ENCODE data around the gene PAPLN. TPM values are rescaled to one million over a fixed set of nuclear protein-coding genes. Genes with fewer than 3 reads are reported as not detected.
A peak's percentile ranks its signal among the peaks of the same experiment; 100 is the strongest.

The PAPLN gene
- total and polyA plus RNA-seq, 2 experiments from 2014 or later = 7.6 to 13.4 TPM

DNA sequence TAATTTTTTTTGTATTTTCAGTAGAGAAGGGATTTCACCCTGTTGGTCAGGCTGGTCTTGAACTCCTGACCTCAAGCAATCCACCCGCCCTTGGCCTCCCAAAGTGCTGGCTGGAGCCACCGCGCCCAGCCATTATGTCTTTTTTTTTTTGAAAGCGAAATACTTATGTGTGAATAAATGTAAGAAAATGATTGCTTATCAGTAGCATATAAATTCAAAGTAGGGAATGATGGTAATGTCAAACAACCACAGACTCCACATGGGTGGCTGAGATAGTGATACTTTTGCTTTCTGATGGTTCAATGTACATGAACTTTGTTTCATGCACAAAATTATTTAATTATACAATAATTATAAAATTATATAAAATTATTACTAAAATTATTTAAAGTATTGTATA is 75.8 kb downstream of the PAPLN start:
- Histone ChIP-seq H3K9me2 (replicated peaks; ENCODE audit: insufficient read depth) (no peaks in the 10 kb centered on the region), H2AFZ (no peak overlapping the region), H4K20me1 (ENCODE audit: insufficient read depth, poor library complexity, severe bottlenecking) (no peaks in the 10 kb centered on the region), H3K4me3 (no peak overlapping the region), H3K36me3 (replicated peaks; ENCODE audit: insufficient read depth, low read depth) (no peaks in the 10 kb centered on the region), H3K79me2 (no peaks in the 10 kb centered on the region), H3K27ac (no peak overlapping the region), H3K27me3 (no peaks in the 10 kb centered on the region), H3K4me1 (ENCODE audit: insufficient read depth) (no peaks in the 10 kb centered on the region), H3K9me3 (ENCODE audit: low read depth) (no peaks in the 10 kb centered on the region), H3K4me2 (no peak overlapping the region)
- WGBS (ENCODE audit: low lambda C conversion rate, missing lambda C conversion rate) = 98% methylated on average over 4 of the region's 4 CpGs
- TF ChIP-seq, protein P1, sequence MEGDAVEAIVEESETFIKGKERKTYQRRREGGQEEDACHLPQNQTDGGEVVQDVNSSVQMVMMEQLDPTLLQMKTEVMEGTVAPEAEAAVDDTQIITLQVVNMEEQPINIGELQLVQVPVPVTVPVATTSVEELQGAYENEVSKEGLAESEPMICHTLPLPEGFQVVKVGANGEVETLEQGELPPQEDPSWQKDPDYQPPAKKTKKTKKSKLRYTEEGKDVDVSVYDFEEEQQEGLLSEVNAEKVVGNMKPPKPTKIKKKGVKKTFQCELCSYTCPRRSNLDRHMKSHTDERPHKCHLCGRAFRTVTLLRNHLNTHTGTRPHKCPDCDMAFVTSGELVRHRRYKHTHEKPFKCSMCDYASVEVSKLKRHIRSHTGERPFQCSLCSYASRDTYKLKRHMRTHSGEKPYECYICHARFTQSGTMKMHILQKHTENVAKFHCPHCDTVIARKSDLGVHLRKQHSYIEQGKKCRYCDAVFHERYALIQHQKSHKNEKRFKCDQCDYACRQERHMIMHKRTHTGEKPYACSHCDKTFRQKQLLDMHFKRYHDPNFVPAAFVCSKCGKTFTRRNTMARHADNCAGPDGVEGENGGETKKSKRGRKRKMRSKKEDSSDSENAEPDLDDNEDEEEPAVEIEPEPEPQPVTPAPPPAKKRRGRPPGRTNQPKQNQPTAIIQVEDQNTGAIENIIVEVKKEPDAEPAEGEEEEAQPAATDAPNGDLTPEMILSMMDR (IDR thresholded peaks at IDR 0.05; ENCODE audit: poor library complexity) = no peak
- no peak for TF ChIP-seq EZH2 (IDR thresholded peaks at IDR 0.05; ENCODE audit: borderline replicate concordance)
- TF ChIP-seq EZH2phosphoT487 (IDR thresholded peaks at IDR 0.05; ENCODE audit: low read depth, severe bottlenecking, unreplicated experiment) = no peak
- DNase-seq (ENCODE audit: low spot score) = no peak

DNA sequence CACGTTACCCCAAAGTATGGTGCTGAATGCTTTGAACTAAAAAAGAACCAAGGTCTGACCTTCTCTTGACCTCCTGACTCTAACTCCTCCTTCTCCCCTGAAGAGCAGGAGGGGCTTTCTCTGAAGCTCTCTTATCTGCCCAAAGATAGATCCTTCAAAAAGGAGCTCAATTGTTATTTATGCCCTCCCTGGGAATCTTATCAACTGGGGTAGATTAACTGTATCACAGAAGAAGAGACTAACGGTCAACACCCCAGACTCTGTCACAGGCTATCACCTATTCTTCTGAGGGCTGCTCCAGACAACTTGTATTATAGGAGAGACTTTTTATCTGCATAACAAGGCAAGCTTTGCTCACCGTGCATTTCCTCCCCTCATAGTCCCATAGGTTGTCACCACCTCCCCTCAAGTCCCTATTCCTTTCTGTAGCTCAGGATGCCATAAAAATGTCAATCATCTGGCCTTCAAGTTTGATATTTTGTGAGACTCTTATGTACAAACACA is 86.6 kb downstream of the PAPLN start:
- Histone ChIP-seq H3K4me3 (no peak overlapping the region), H3K36me3 (replicated peaks; ENCODE audit: insufficient read depth, low read depth) (no peaks in the 10 kb centered on the region), H2AFZ (no peak overlapping the region), H3K9me2 (replicated peaks; ENCODE audit: insufficient read depth) (no peaks in the 10 kb centered on the region), H3K4me1 (ENCODE audit: insufficient read depth) (peaks cover 14% of the 10 kb centered on the region), H3K9me3 (ENCODE audit: low read depth) (no peaks in the 10 kb centered on the region), H3K27me3 (no peaks in the 10 kb centered on the region), H3K4me2 (peak overlapping the region; percentile 26), H3K79me2 (peaks cover 5% of the 10 kb centered on the region), H3K27ac (no peak overlapping the region), H4K20me1 (ENCODE audit: insufficient read depth, poor library complexity, severe bottlenecking) (peaks cover 6% of the 10 kb centered on the region)
- WGBS (ENCODE audit: low lambda C conversion rate, missing lambda C conversion rate) = 21% methylated on average over 3 of the region's 3 CpGs
- no peak for DNase-seq (ENCODE audit: low spot score)
- no peak for TF ChIP-seq EZH2 (IDR thresholded peaks at IDR 0.05; ENCODE audit: borderline replicate concordance)
- TF ChIP-seq EZH2phosphoT487 (IDR thresholded peaks at IDR 0.05; ENCODE audit: low read depth, severe bottlenecking, unreplicated experiment) = no peak
- TF ChIP-seq, protein P1 (IDR thresholded peaks at IDR 0.05; ENCODE audit: poor library complexity) = no peak

Small RNAs within 50 kb of the gene (small RNA-seq; reads per million reads assigned to genes)
- not detected for gene AC004858.1
- not detected for gene RNU6-419P

Other genes starting within 250 kb of the PAPLN start
- 13.6 and 15.3 TPM in 2 replicates for gene ZFYVE1, start 210.4 kb upstream of the PAPLN start, total RNA-seq
- 15.3 and 17.3 TPM in 2 replicates for gene ZFYVE1, start 210.4 kb upstream of the PAPLN start, polyA plus RNA-seq
- gene RBM25, start 179.0 kb upstream of the PAPLN start, total RNA-seq = 52.2 and 64.6 TPM in 2 replicates
- 42.3 and 59.6 TPM in 2 replicates for gene RBM25, start 179.0 kb upstream of the PAPLN start, polyA plus RNA-seq
- gene PSEN1, start 101.0 kb upstream of the PAPLN start, total RNA-seq = 71.6 and 88.2 TPM in 2 replicates
- gene PSEN1, start 101.0 kb upstream of the PAPLN start, polyA plus RNA-seq = 61.7 and 65.6 TPM in 2 replicates
- gene NUMB, start 221.0 kb downstream of the PAPLN start, total RNA-seq = 35.3 and 38.5 TPM in 2 replicates
- 44.0 and 45.8 TPM in 2 replicates for gene NUMB, start 221.0 kb downstream of the PAPLN start, polyA plus RNA-seq

Measured in hepatocyte (in vitro differentiated cells).